HepG2 (cell line): ENCODE data around the gene DHH. TPM values are rescaled to one million over a fixed set of nuclear protein-coding genes. Genes with fewer than 3 reads are reported as not detected.

Experiments
- CAMTA2 ChIP-seq: sonication (generic); formaldehyde crosslinking; IDR thresholded peaks from 2 replicates; pipeline ENCODE4 v1.4.0; 2020; ENCODE audit warnings: mild to moderate bottlenecking, missing genetic modification reagents, borderline replicate concordance
- CBX5 ChIP-seq: sonication (generic); formaldehyde crosslinking; IDR thresholded peaks from 2 replicates; pipeline ENCODE4 v1.4.0; 2020; ENCODE audit warnings: missing genetic modification reagents, borderline replicate concordance
- DR1 ChIP-seq: sonication (generic); formaldehyde crosslinking; IDR thresholded peaks from 2 replicates; pipeline ENCODE4 v1.8.0; 2021; ENCODE audit warnings: mild to moderate bottlenecking, missing genetic modification reagents, inconsistent platforms
- ELF3 ChIP-seq: IDR thresholded peaks from 2 replicates; pipeline ENCODE4 v1.6.1; 2016; ENCODE audit warnings: missing genetic modification reagents, missing compliant biosample characterization
- FOXM1 ChIP-seq: sonication (generic); formaldehyde crosslinking; IDR thresholded peaks from 2 replicates; pipeline ENCODE4 v1.5.0; 2020; ENCODE audit warnings: missing genetic modification reagents
- HNRNPLL ChIP-seq: fragments of 200-400 bp; formaldehyde crosslinking; IDR thresholded peaks from 2 replicates; pipeline ENCODE4 v1.6.1; 2017; ENCODE audit warnings: mild to moderate bottlenecking, low read depth, low read length; ENCODE audit not compliant: poor library complexity, severe bottlenecking
- KAT2B ChIP-seq: fragments of 150-350 bp; IDR thresholded peaks from 2 replicates; pipeline ENCODE4 v1.6.1; 2014; ENCODE audit warnings: low read depth, low read length, borderline replicate concordance
- POLR2A ChIP-seq, 2 experiments: IDR thresholded peaks; 2 replicates each; pipeline ENCODE4 v1.6.1; 2011; ENCODE audit warnings: low read depth in 2 of 2, low read length in 2 of 2, mild to moderate bottlenecking in 1 of 2, moderate library complexity in 1 of 2; ENCODE audit not compliant: insufficient read depth in 1 of 2
- SETDB1 ChIP-seq: sonication (generic); formaldehyde crosslinking; IDR thresholded peaks from 2 replicates; pipeline ENCODE4 v1.5.1; 2020; ENCODE audit warnings: missing genetic modification reagents, mild to moderate bottlenecking, borderline replicate concordance
- SOX13 ChIP-seq, 3 experiments: fragments of 450-650 bp in 1 of 3; sonication (generic) in 1 of 3; formaldehyde crosslinking in 1 of 3; IDR thresholded peaks in 2 of 3; conservative IDR thresholded peaks in 1 of 3; 2 replicates each; pipeline versions ENCODE4 v1.5.0 to v1.6.1; 2016 to 2020; ENCODE audit warnings: antibody characterized with exemption in 1 of 3, mild to moderate bottlenecking in 1 of 3, missing compliant biosample characterization in 1 of 3, missing genetic modification reagents in 1 of 3, moderate library complexity in 1 of 3
- SP140L ChIP-seq: sonication (generic); formaldehyde crosslinking; IDR thresholded peaks from 2 replicates; pipeline ENCODE4 v1.4.0; 2020; ENCODE audit warnings: missing genetic modification reagents, borderline replicate concordance
- SP4 ChIP-seq: sonication (generic); formaldehyde crosslinking; IDR thresholded peaks from 2 replicates; pipeline ENCODE4 v1.8.1; 2023; ENCODE audit warnings: mild to moderate bottlenecking, missing genetic modification reagents
- TBP ChIP-seq: sonication (generic); formaldehyde crosslinking; IDR thresholded peaks from 2 replicates; pipeline ENCODE4 v1.5.0; 2020; ENCODE audit warnings: missing genetic modification reagents
- U2AF1 ChIP-seq: fragments of 200-400 bp; formaldehyde crosslinking; optimal IDR thresholded peaks from 2 replicates; pipeline ENCODE3; 2017; ENCODE audit warnings: mild to moderate bottlenecking, low read depth, low read length
- ZFP36 ChIP-seq: fragments of 150-350 bp; IDR thresholded peaks from 2 replicates; pipeline ENCODE4 v1.6.1; 2018; ENCODE audit warnings: borderline replicate concordance, low read length, low read depth; ENCODE audit not compliant: partially characterized antibody
- ZNF382 ChIP-seq: sonication (generic); formaldehyde crosslinking; IDR thresholded peaks from 2 replicates; pipeline ENCODE4 v1.5.0; 2020; ENCODE audit warnings: missing genetic modification reagents, mild to moderate bottlenecking, borderline replicate concordance
- ZNF383 ChIP-seq: sonication (generic); formaldehyde crosslinking; IDR thresholded peaks from 2 replicates; pipeline ENCODE4 v1.4.0; 2020; ENCODE audit warnings: missing genetic modification reagents, mild to moderate bottlenecking, borderline replicate concordance
- ZNF547 ChIP-seq: sonication (generic); formaldehyde crosslinking; IDR thresholded peaks from 2 replicates; pipeline ENCODE4 v1.5.1; 2020; ENCODE audit warnings: mild to moderate bottlenecking, missing genetic modification reagents
- ZNF720 ChIP-seq: sonication (generic); formaldehyde crosslinking; IDR thresholded peaks from 2 replicates; pipeline ENCODE4 v1.4.0; 2020; ENCODE audit warnings: missing genetic modification reagents
- polyA plus RNA-seq, 8 experiments: library from polyadenylated mRNA; depleted of rRNA in 3 of 8; stranded (reverse) in 7 of 8; unstranded in 1 of 8; fragments of >200 nt; fragmentation: Illumina TruSeq in 4 of 8; extraction: Trizol in 4 of 8; gene quantifications; 2 replicates each; pipeline versions ENCODE4 v1.2.1 to v1.2.3, GENCODE V29; 2011 to 2016; ENCODE audit warnings: low read depth in 4 of 8, missing spikeins in 1 of 8, mixed read lengths in 1 of 8; ENCODE audit not compliant: insufficient read depth in 1 of 8
- total RNA-seq, 5 experiments: library from RNA; depleted of rRNA; stranded (reverse); fragments of >200 nt; fragmentation: Illumina TruSeq; extraction: Trizol; gene quantifications; 2 replicates each; pipeline ENCODE4 v1.2.3, GENCODE V29; 2016; ENCODE audit warnings: low read depth in 1 of 5
- TF ChIP-seq, protein P1 (sequence below): IDR thresholded peaks from 2 replicates; pipeline ENCODE4 v1.6.1; 2018; ENCODE audit warnings: missing genetic modification reagents, mild to moderate bottlenecking, missing compliant biosample characterization
- TF ChIP-seq, protein P2 (sequence below): IDR thresholded peaks from 2 replicates; pipeline ENCODE4 v1.6.1; 2016; ENCODE audit warnings: control low read depth
- TF ChIP-seq, protein P3 (sequence below): sonication (generic); formaldehyde crosslinking; IDR thresholded peaks from 2 replicates; pipeline ENCODE4 v1.5.0; 2020; ENCODE audit warnings: mild to moderate bottlenecking, missing genetic modification reagents

Gene DHH
- total and polyA plus RNA-seq, 2 of the 13 experiments (the other 11 are each of a cell fraction or from before 2014, with no cell fraction given) = not detected

DNA sequence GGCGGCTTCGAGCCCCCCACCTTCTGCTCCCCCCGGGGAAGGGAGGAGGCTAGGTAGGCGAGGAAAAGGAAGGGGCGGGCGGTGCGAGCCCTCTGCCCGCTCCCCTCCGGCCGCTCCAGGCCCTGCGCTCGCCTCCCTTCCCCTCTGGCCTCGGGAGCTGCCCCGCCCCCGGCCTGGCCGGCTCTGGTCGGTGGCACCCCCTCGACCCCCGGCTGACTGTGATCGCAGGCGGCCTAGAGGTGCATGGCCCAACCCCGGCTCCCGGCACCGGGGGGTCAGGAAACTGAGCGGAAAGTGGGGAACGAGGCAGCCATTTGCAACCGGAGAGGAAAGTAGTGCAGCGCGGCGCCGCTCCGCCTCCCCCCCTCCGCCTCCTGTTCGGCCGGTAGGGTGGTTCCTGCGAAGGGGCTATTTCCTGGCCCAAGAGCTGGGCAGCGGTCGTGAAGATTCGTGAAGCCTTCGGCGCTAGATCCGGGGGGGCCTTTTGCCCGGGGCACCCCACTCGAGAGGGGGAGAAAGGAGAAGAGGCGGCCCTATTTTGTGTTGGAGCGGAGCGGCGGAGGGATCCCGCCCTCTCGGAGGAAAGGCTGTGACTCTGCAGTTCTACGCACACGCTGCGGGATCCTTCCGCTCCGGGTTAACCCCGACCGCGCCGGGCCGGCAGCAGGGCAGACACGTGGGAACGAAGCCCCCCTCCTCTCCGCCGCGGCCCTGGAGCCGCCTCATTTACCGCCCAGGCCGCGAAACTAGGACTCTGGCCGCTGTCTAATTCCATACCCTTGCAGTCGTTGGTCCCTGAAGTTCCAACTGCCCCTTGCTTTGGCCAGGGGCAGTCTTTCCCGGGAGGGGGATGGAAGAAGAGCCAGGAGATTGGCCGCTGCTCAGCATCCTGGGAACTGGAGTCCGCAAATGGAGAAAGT lies 34.1 kb downstream of the DHH start, which contains the start of gene KMT2D (continued):
- TF ChIP-seq CBX5 (CRISPR knock-in tag) (peak; percentile 79), ZFP36 (no peak), TBP (CRISPR knock-in tag) (no peak), ELF3 (no peak; the same call in 1 of the 2 replicates), SP140L (CRISPR knock-in tag) (no peak), FOXM1 (CRISPR knock-in tag) (no peak), U2AF1 (peak; percentile 83), SETDB1 (CRISPR knock-in tag) (0 out of 2 replicates have a peak, but pooled peaks have one; percentile 16), SP4 (CRISPR knock-in tag) (peak; percentile 89), DR1 (CRISPR knock-in tag) (peak; percentile 63), ZNF383 (CRISPR knock-in tag) (no peak), ZNF382 (CRISPR knock-in tag) (no peak; the same call in 1 of the 2 replicates), ZNF547 (CRISPR knock-in tag) (no peak; the same call in 1 of the 2 replicates), SOX13 (IDR thresholded peaks at IDR 0.05) (no peak), SOX13 (CRISPR knock-in tag; conservative IDR thresholded peaks at IDR 0.05 in 1 of 2, IDR thresholded peaks at IDR 0.05 in 1 of 2) (peak in 1 of 2 experiments; percentile 57; a peak in 2 of 4 replicates), ZNF720 (CRISPR knock-in tag) (no peak), CAMTA2 (CRISPR knock-in tag) (no peak), HNRNPLL (peak; percentile 79), POLR2A (IDR thresholded peaks at IDR 0.05; ENCODE audit: insufficient read depth in 1 of 2, low read depth in 2 of 2, low read length in 2 of 2) (peak; percentile 38 to 48), KAT2B (no peak; the same call in 1 of the 2 replicates)
- TF ChIP-seq, protein P1, sequence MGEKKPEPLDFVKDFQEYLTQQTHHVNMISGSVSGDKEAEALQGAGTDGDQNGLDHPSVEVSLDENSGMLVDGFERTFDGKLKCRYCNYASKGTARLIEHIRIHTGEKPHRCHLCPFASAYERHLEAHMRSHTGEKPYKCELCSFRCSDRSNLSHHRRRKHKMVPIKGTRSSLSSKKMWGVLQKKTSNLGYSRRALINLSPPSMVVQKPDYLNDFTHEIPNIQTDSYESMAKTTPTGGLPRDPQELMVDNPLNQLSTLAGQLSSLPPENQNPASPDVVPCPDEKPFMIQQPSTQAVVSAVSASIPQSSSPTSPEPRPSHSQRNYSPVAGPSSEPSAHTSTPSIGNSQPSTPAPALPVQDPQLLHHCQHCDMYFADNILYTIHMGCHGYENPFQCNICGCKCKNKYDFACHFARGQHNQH = peak; percentile 59
- TF ChIP-seq, protein P2, sequence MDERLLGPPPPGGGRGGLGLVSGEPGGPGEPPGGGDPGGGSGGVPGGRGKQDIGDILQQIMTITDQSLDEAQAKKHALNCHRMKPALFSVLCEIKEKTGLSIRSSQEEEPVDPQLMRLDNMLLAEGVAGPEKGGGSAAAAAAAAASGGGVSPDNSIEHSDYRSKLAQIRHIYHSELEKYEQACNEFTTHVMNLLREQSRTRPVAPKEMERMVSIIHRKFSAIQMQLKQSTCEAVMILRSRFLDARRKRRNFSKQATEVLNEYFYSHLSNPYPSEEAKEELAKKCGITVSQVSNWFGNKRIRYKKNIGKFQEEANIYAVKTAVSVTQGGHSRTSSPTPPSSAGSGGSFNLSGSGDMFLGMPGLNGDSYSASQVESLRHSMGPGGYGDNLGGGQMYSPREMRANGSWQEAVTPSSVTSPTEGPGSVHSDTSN (CRISPR knock-in tag) = no peak
- TF ChIP-seq, protein P3, sequence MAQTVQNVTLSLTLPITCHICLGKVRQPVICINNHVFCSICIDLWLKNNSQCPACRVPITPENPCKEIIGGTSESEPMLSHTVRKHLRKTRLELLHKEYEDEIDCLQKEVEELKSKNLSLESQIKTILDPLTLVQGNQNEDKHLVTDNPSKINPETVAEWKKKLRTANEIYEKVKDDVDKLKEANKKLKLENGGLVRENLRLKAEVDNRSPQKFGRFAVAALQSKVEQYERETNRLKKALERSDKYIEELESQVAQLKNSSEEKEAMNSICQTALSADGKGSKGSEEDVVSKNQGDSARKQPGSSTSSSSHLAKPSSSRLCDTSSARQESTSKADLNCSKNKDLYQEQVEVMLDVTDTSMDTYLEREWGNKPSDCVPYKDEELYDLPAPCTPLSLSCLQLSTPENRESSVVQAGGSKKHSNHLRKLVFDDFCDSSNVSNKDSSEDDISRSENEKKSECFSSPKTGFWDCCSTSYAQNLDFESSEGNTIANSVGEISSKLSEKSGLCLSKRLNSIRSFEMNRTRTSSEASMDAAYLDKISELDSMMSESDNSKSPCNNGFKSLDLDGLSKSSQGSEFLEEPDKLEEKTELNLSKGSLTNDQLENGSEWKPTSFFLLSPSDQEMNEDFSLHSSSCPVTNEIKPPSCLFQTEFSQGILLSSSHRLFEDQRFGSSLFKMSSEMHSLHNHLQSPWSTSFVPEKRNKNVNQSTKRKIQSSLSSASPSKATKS (CRISPR knock-in tag) = peak; percentile 83; the same call in 1 of the 2 replicates
